Endothelial cell (in vitro differentiated cells): ENCODE measurements around the gene HOXA10. TPM values are rescaled to one million over a fixed set of nuclear protein-coding genes. Genes with fewer than 3 reads are reported as not detected.
A peak's percentile ranks its signal among the peaks of the same experiment; 100 is the strongest.

ENCODE experiments used
- DNase-seq: peaks from one replicate; pipeline ENCODE4 v3.0.0; 2021; ENCODE audit warnings: low spot score
- H3K27ac Mint-ChIP-seq: one replicate; pipeline ENCODE4 v1.8.0; 2021; ENCODE audit warnings: mixed read lengths, inconsistent platforms; ENCODE audit not compliant: unreplicated experiment
- H3K27me3 Mint-ChIP-seq: one replicate; pipeline ENCODE4 v1.8.0; 2021; ENCODE audit warnings: mild to moderate bottlenecking, moderate library complexity, mixed read lengths, inconsistent platforms; ENCODE audit not compliant: unreplicated experiment
- H3K36me3 Mint-ChIP-seq: one replicate; pipeline ENCODE4 v1.8.0; 2021; ENCODE audit warnings: mild to moderate bottlenecking, low read depth, mixed read lengths, inconsistent platforms; ENCODE audit not compliant: unreplicated experiment
- H3K4me1 Mint-ChIP-seq: one replicate; pipeline ENCODE4 v1.8.0; 2021; ENCODE audit warnings: mild to moderate bottlenecking, mixed read lengths, inconsistent platforms; ENCODE audit not compliant: unreplicated experiment
- H3K4me3 Mint-ChIP-seq: one replicate; pipeline ENCODE4 v1.8.0; 2021; ENCODE audit warnings: mild to moderate bottlenecking, mixed read lengths, inconsistent platforms; ENCODE audit not compliant: unreplicated experiment
- H3K9me3 Mint-ChIP-seq: one replicate; pipeline ENCODE4 v1.8.0; 2021; ENCODE audit warnings: mixed read lengths, inconsistent platforms; ENCODE audit not compliant: unreplicated experiment
- CTCF ChIP-seq: fragments of 200-600 bp; sonication (generic); IDR thresholded peaks from one replicate; pipeline ENCODE4 v1.5.0; 2021; ENCODE audit warnings: antibody characterized with exemption; ENCODE audit not compliant: unreplicated experiment
- total RNA-seq: library from RNA; stranded (reverse); fragmentation: NEBNext Ultra II Directional; extraction: Animal tissue kit (Norgen Biotek cat#: 25700); gene quantifications from one replicate; pipeline ENCODE4 v1.2.1, GENCODE V29; 2021; ENCODE audit not compliant: unreplicated experiment

The HOXA10 gene
- total RNA-seq, 1 donor from 2014 or later: not detected

- Mint-ChIP-seq H3K4me3 (no peak overlapping the region), H3K27me3 (peaks cover 58% of the 10 kb centered on the region), H3K4me1 (peaks cover 46% of the 10 kb centered on the region), H3K36me3 (peaks cover 6% of the 10 kb centered on the region), H3K9me3 (no peaks in the 10 kb centered on the region), H3K27ac (no peak overlapping the region)
- TF ChIP-seq CTCF: no peak
- no peak for DNase-seq
Measured at GRCh38 chr7:27187475-27188385, 13.6 kb upstream of the HOXA10 start.

GRCh38 chr7:27186668-27187474, 12.8 kb upstream of the HOXA10 start:
- Mint-ChIP-seq H3K27ac (no peak overlapping the region), H3K4me3 (no peak overlapping the region), H3K9me3 (no peaks in the 10 kb centered on the region), H3K27me3 (peaks cover 54% of the 10 kb centered on the region), H3K4me1 (peaks cover 46% of the 10 kb centered on the region), H3K36me3 (peaks cover 6% of the 10 kb centered on the region)
- no peak for DNase-seq
- no peak for TF ChIP-seq CTCF

- Mint-ChIP-seq H3K4me1 (peaks cover 46% of the 10 kb centered on the region), H3K9me3 (no peaks in the 10 kb centered on the region), H3K36me3 (peaks cover 6% of the 10 kb centered on the region), H3K27me3 (peaks cover 50% of the 10 kb centered on the region), H3K4me3 (peak overlapping the region; percentile 28), H3K27ac (no peak overlapping the region)
- no peak for DNase-seq
- no peak for TF ChIP-seq CTCF
Measured at GRCh38 chr7:27185854-27186667, 11.9 kb upstream of the HOXA10 start.

- DNase-seq: no peak
- H3K4me3 Mint-ChIP-seq: peak within 1 kb of the TSS; percentile 79
- no peak for TF ChIP-seq CTCF
- H3K27ac Mint-ChIP-seq: no peak within 1 kb of the TSS
- peaks cover 45% of the 10 kb centered on the region for H3K27me3 Mint-ChIP-seq
- peaks cover 2% of the 10 kb centered on the region for H3K36me3 Mint-ChIP-seq
- no peaks in the 10 kb centered on the region for H3K9me3 Mint-ChIP-seq
- peaks cover 43% of the 10 kb centered on the region for H3K4me1 Mint-ChIP-seq
Measured at GRCh38 chr7:27185013-27185853, 11.1 kb upstream of the HOXA10 start, which contains the start of gene HOXA11. TSS of gene HOXA11 (minus strand) at chr7:27185232. CDS start at chr7:27185144, 88 bp downstream.
